GM12864 (cell line): Measurements from ENCODE around the gene PLCB2.

Experiments
- DNase-seq: peaks from one replicate; pipeline ENCODE4 v3.0.0-alpha.2; 2011; ENCODE audit warnings: low read depth
- H3K4me3 ChIP-seq: 2 replicates; pipeline ENCODE4 v1.5.1; 2011; ENCODE audit warnings: mild to moderate bottlenecking, low read depth, low read length, control low read depth
- TF ChIP-seq, protein P1 (sequence below): IDR thresholded peaks from 2 replicates; pipeline ENCODE4 v1.5.1; 2011; ENCODE audit warnings: low read depth, mild to moderate bottlenecking, moderate library complexity, low read length, control low read depth, inconsistent platforms; ENCODE audit errors: missing control alignments

The PLCB2 gene

DNA sequence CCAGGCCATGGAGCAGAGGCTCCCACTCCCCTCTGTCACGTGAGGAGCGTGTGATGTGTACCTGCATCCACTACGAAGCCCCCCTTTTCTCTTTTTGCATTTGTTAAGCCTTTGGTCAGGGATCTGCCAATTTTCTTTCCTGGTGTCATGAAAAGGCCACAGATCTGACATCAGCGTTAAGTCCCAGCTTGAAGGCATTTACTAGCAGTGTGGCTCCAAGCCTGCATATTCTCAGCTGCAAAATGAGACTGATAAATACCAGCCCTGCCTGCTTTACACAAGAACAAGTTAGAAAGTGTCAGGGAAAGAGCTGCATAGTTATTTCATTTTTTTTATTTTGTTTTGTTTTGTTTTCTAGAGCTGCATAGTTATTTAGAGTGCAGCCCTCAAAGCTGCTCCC, 22.6 kb downstream of the PLCB2 start:
- TF ChIP-seq, protein P1, sequence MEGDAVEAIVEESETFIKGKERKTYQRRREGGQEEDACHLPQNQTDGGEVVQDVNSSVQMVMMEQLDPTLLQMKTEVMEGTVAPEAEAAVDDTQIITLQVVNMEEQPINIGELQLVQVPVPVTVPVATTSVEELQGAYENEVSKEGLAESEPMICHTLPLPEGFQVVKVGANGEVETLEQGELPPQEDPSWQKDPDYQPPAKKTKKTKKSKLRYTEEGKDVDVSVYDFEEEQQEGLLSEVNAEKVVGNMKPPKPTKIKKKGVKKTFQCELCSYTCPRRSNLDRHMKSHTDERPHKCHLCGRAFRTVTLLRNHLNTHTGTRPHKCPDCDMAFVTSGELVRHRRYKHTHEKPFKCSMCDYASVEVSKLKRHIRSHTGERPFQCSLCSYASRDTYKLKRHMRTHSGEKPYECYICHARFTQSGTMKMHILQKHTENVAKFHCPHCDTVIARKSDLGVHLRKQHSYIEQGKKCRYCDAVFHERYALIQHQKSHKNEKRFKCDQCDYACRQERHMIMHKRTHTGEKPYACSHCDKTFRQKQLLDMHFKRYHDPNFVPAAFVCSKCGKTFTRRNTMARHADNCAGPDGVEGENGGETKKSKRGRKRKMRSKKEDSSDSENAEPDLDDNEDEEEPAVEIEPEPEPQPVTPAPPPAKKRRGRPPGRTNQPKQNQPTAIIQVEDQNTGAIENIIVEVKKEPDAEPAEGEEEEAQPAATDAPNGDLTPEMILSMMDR = no peak
- no peak for DNase-seq
- no peak overlapping the region for H3K4me3 ChIP-seq

GRCh38 chr15:40283615-40284300, 24.0 kb downstream of the PLCB2 start:
- DNase-seq = no peak
- TF ChIP-seq, protein P1 = no peak
- no peak overlapping the region for H3K4me3 ChIP-seq

DNA sequence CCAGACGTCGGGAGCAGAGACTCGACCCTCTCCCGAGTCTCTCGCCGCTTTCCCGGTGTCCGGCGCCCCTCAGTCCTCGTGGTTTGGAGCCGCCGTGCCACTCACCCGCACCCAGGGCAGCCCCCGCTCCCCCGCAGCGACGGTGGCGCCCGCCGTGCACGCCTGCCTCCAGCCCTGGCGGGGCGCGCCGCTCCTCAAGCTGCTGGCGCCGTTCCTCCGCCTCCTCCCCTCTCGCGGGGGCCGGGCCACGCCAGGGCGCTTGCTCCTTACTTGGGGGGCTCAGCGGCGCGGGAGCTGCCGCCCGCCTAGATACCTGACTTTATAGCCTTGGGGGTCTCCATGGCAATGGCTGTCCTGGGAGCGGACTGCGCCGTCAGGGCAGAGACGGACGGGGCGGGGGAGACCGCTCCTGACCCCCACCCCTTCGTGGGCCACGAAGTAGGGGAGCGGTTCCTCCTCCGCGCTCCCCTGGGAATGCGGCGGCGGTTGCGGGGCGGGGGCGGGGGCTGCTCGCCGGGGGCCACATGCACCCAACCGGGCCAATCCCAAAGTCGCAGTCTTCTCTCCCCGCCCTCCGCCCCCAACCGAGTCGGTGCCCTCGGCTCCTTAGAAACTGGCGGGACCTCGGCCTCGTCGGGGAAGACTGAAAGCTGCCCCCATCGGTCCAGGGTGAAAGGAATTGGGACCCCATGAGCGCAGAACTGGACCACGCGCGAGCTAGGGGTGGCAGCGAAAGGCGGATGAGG, 24.7 kb downstream of the PLCB2 start, which contains the start of gene ANKRD63:
ANKRD63 (minus strand) TSS at position 196 of the 746 bp plus-strand sequence. CDS start 478 bp downstream, outside the sequence.
- TF ChIP-seq, protein P1 = no peak
- H3K4me3 ChIP-seq = peak within 1 kb of the TSS; percentile 51
- DNase-seq = no peak

- no peak for DNase-seq
- TF ChIP-seq, protein P1 = peak; percentile 40
- peak overlapping the region; percentile 51 for H3K4me3 ChIP-seq
Measured at GRCh38 chr15:40282147-40282868, 25.4 kb downstream of the PLCB2 start.

GRCh38 chr15:40281801-40282146, 26.0 kb downstream of the PLCB2 start:
- peak overlapping the region; percentile 51 for H3K4me3 ChIP-seq
- DNase-seq = no peak
- TF ChIP-seq, protein P1 = no peak

- TF ChIP-seq, protein P1 = no peak
- H3K4me3 ChIP-seq = no peak overlapping the region
- DNase-seq = no peak
Measured at GRCh38 chr15:40281057-40281800, 26.5 kb downstream of the PLCB2 start.
